Fibroblast of gingiva (primary cell): ENCODE data around the gene SMAD2.
"Not testable (repeated sequence)": the region's sequence is repeated elsewhere in the genome, so short reads cannot be mapped to it uniquely, and the experiment has no call there.

Experiments
- DNase-seq: peaks from one replicate; pipeline ENCODE4 v3.0.0-alpha.2; 2011; ENCODE audit warnings: low read depth

Gene SMAD2

DNA sequence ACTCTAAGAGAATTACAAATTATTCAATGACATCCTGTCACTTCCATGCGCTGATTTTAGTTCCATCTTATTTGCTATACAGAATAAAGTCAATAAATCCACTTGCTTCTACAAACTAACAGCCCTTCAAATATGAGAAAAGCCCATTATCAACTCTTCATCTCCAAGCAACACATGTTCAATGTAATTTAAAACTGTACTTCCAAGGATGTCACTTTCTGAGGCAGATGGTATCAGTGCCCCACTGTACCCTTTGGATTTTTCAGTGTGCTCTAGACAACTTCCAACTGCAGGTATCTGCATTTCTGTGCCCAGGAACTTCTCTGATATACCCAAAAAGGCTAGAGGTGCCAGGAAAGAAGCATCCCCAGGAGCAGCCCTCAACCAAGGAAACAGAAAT is 87.6 kb downstream of the SMAD2 start:
- DNase-seq, result no peak

DNA sequence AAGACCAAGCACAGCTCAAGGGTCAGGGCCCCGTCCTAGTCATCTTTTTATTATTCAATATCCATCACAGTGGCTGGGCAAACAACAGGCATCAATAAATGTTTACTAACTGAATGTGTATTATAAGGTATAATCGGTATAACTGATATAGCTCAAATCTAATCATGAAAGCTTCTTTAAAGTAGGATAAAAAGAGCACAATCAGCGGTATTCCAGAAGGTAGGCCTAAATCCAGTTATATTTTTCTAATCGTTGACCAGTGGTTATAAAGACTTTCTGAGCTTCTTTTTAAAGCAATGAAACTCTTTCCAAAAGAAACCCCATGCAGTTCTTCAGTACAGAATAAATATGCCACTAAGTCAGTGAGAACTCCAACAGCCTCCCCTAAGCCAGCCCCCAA is 92.1 kb downstream of the SMAD2 start:
- no peak for DNase-seq

DNA sequence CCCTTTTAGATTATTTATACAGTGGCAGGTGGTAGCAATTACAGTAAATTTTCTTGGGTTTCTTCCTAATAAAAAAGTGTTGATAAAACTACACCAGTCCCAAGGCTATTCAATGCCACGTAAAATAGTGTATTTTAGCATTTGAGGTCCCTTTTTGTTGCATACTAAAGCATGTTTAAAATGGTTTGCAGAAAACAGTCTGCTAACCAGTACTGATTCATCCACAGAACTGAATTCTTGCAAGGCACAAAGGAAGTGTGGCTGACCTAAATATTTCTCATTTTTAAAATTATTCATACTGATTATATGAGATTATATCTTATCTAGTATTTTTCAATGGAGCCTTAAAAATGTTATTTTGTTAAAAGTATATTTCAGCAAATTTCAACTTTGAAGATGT is 98.1 kb downstream of the SMAD2 start:
- no peak for DNase-seq

DNA sequence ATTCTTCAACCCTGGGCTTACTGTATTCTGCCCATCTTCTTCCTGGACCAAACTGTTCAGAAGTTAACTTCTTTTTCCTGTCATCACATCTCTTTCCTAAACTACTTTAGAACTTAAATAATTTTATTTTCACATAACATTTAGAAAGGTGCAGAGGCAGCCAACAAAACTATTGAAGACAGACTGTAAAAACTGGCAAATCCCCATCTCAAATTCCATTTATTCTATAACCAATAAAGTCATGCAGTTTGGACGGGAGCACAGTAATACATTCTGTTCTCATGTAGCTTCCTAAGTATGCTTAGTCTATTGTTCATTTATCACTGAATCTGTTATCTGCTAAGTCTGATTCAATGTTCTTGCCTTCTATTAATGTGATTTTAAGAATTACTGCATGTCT is 99.1 kb downstream of the SMAD2 start:
- DNase-seq, result no peak

DNA sequence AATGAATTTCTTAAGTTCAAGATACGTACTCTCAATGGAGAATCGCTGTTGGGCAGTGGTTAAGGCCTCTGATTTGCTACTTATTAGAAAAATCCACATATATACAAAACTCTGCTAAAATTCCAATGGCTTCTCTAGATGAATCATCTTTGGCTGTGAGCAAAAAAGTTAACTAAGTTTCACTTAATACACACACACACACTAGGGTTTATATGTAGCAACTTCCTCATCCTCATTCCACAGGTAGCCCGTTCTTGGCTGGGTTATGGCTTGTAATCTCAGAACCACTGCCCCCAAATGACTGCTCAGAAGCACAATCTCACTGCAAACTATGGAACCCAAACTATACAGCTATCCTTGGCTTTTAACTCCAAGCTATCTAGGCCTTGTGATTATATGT is 99.7 kb downstream of the SMAD2 start:
- no peak for DNase-seq

DNA sequence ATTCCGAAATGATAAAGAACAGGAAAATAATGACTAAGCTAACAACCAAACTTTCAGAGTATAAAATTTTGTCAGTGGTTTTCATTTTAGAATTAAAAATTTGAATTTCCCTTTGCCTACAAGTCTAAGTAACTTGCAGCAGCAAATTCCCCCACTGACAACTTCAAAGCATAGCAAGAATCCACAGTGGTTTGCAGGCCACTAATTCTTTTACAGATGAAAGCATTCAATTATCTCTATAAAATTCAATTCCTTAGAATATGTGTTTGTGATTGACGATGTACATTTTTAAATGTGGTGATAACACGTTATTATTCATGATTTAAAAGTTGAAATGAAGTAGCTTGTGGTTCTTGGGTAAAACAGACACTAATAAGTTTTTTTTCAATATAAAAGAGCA is 100.6 kb downstream of the SMAD2 start:
- no peak for DNase-seq

DNA sequence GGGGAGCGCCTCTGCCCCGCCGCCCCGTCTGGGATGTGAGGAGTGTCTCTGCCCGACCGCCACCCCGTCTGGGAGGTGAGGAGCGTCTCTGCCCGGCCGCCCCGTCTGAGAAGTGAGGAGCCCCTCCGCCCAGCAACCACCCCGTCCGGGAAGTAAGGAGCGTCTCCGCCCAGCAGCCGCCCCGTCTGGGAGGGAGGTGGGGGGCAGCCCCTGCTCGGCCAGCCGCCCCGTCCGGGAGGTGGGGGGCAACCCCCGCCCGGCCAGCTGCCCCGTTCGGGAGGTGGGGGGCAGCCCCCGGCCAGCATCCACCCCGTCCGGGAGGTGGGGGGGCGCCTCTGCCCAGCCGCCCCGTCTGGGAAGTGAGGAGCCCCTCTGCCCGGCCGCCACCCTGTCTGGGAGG is 102.4 kb downstream of the SMAD2 start:
- not testable (repeated sequence) for DNase-seq

DNA sequence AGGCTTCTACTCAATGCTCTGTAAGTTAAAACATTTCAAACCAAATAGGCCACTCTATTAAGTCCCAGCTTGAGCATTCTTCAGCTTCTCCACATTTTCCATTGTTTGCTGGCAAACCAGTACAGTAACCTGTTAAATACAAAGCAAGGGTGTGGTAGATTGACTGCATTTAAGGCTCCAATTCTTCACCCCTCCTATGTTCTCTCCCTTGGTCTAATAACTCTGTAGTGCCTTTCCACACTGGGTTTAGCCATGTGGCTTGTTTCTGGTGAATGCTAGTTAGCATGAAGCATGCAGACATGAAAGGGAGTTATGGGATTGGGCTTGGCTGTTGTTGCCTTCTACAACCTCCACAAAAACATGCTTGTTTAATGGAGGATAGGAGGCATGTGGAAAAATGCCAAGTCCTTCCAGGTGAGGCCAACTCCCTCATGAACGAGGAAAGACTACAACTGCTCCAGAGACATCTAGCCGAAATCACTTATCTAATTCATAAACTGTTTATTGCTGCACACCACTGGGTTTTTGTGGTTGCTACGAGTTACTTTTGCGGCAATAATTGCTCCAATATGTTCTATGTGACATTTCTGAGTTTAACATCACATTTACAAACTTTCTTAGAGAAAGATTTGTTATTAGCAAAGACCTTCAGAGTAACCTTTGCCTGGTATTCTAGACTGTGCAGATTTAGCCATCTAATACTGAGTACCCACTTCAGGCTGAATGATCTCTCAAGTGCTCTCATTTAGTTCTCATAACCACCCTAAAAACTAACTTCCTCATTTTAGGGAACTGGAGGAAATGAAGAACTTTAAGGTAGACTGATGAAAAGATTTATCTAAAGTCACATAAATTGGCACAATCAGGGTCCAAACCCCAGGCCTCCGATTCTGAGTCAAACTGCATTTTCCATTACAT is 104.0 kb downstream of the SMAD2 start:
- no peak for DNase-seq

DNA sequence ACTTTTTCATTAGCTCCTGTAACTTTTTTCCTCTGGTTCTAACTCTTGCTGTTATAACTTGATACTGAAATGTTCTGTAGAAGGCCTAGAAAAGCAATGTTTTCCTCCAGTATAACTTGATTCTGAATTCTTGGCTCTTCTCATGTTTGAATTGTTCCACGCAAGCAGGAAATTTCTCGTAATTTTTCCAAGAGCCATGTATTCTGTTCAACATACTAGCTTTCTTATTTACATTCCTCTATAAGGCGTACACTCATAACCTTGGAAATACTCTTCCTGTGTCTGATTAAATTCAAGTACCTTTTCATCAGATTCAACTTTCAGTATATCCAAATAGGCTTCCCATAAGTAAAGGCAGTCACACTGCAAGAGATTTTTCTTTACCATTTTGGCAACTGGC is 109.1 kb downstream of the SMAD2 start:
- DNase-seq, result no peak

DNA sequence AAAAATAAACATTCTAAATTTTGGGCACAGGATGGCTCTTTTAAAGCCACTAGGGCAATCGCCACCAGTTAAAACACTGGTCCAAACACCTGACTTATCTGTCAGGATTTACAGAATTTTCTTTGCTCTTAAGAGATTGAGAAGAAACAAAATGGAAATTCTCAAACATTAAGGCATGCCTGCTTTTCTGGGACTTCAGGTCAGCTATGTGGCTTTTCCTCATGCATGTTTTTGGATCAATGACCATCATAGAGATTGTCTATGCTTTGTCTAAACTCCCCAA is 112.7 kb downstream of the SMAD2 start:
- DNase-seq, result no peak

DNA sequence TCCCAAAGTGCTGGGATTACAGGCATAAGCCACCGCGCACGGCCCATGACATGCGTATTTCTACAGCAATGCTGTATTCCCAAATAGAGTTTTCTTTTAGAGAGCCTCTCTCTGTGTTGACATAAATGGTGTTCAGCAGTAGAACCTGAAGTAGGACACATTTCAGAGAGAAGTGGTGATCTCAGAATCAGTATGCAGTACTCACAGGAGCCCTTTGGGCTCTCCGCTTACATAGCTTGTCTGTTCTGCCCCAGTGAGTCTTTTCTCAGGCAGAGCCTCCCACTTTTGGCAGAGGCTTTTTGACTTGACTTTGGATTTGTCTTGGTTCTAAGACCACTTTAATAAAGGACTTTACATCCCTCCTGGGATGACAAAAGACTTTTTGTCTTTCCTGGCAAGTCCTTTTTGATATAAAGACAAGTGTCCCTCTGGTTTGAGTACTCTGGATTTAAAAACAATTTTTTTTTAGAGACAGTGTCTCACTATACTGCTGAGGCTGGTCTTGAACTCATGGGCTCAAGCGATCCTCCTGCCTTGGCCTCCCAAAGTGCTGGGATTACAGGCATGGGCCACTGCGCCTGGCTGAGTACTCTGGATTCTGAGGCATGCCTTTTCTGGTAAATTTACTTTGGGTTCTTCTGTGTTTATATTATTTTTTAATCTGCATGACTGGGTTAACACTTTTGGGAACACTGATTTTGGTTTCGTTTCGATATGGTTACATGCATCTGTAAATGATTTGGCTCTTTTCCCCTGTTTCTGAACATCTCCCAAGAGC is 113.3 kb downstream of the SMAD2 start:
- DNase-seq, result peak; percentile 77

DNA sequence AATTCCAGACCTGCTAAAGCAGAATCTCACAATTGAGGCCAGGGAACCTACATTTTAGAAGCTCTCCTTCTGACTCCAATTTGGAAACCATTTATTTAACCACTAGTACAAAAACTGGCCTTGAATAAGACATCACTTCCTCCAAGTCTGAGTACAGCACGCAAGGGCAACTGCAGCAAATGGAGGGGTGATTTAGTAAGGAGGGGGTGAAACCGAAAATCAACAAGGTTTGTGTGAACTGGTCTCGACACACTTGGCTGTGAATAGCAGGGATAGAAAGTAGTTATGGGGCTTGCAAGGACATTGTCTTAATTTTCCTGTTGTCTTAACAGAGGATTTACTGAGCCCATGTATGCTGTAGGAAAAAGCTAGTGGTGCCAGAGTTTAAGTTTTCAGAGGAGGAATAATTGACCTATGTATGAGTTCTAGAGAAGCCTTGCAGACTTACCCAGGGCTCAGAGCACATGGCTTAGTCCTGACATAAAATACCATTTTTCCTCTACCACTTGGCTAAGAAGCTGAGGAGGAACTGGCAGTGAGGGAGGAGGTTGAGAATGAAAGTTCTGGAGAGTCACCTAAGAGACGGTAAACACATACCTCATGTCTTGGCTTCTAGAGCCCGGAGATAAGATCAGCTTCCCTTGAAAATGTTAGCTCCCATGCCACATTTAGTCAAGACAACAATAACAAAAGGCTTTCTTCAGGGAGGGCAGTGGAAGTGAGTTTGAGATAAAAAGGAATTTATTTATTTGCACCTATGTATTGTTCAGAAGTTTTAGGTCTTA is 114.8 kb downstream of the SMAD2 start:
- DNase-seq, result no peak

DNA sequence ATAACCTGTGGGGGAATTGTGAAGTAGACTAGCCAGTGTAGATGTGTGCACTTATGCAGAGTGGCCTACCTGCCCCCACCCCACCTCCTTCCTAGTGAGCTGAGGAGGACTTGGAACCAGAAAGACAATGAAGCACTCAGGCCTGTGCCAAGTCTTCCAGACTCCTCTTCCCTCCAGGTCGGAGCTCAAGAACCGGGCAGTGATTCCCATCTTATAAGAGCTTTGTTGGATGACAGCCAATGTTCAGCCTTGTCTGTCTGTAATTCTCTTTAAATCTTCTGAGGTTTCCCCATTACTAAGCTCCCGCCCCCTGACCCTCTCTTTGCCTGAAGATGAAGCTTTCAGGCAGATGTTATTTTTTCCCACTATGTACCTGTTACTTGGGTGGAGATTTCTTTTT is 121.0 kb downstream of the SMAD2 start:
- DNase-seq, result no peak

DNA sequence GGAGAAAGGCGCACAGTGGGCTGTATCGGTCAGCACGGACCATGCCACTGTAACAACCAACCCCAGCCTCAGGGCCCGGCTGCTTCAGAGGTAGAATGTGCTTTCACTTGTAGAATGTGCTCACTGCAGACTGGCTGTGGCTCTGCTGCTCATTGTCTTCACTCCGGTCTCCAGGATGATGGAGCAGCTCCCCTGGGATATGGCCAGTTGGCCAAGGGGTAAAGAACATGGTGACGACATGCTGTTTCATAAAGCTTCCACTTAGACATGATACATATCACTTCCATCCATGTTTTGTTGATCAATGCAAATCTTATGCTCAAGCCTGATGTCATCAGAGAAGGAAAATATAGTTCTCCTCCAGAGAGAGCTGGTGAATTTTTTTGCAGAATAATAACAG is 127.7 kb downstream of the SMAD2 start:
- DNase-seq, result no peak

DNA sequence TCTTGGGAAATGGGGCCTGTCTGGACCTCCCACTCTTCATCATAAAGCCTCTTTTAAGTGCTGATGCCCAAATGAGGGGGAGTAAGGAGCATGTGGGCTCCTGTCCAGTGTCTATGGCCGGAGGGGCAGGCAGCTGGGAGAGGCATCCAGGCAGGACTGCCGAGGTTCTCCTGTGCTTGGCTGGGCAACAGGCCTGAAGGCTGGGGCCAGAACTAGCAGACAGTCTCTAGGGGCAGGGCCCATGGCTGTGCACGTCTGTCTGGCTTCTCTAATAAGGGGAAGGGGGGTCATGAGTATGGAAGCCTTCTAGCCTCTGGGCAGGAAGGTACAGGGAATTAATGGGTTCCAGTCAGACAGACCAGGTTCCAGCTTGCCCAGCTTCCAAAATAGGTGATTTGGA is 128.6 kb downstream of the SMAD2 start:
- DNase-seq, result no peak

DNA sequence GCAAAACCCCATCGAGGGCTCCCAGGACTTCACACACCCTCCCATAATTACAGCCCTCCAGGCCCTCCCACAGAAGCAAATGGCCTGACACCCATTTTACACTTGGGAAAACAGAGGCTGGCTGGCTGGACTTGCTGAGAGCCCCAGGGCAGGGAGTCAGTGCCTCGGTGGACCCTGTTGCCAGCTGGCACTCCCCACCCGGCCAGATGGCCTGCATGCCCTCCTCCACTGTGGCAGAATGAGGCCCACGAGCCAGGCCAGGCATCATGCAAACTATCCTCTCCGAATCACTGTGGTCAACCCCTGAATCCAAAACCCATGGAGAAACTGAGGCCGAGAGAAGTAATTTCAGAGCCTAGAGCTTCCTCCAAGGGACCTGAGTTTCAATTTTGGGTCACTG is 129.7 kb downstream of the SMAD2 start:
- DNase-seq, result no peak

DNA sequence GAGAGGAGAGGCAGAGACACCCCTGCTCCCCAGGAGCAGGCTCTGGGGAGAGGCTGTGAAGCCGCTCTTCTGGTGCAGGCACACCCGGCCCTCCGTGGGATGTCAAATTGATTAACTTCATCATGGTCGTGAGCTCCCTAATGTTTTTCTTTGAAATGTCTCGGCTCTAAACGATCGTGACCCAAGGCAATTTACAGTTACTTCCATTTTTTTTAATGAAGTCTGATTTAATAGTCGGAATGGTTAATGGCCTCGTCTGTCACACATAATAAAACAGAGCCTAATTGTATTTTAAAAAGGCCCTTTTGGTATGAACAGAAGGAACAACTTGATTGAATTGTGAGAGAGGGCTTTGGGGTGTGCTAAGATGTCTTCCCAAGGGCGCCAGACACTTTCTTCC is 130.2 kb downstream of the SMAD2 start:
- no peak for DNase-seq

DNA sequence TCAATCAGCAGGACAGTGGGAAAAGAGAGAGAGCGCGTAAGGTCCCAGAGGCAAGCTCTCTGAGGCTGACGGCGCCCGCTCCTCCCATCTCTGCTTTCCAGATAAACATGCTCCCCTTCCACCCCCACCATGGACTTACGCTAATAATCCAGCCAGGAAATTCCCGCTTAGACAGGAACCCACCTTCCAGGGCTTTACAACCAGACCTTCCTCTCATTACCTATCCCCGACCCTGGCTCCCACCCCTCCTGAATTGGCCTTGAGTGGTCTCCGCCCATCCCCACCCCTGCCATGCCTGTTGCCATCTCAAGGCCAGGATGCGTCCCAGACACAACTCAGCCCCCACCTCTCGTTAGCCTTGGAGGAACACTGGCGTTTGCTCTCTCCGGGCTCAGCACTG is 131.1 kb downstream of the SMAD2 start:
- no peak for DNase-seq

DNA sequence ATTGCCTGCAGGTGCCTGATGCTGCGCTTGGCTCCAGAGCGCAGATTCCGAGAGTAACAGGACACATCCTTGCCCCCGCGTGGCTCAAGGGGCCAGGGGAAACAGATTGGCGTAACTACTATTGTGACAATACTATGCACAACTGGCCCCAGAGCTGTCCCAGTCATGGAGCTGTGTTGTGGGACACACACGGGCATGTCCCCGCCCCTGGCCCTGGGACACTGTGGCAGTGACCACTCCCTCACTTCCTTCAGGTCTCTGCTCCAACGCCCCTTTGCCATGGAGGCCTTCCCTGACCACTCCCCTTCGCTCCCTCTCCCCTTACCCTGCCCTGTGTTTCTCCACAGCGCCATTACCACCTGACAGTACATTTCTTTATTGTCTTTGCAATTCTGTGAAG is 132.1 kb downstream of the SMAD2 start:
- no peak for DNase-seq

DNA sequence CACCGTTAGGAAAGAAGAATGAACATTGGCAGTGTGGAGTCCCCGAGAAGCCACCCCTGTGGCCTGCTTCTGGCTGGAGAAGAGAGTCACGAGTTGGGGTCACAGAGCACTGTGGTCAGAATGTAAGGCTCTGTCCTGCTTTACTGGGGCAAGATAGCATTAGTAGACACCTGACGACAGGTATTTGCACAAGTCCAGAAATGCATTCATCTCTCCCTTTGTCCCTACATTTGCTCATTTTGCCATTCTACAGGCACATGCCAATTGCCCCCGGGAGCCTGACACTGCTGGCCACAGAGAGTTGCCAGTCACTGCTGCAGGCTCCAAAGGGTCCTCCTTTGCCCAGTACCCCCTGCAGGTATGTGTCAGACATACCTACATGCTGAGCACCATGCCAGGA is 133.3 kb downstream of the SMAD2 start:
- DNase-seq, result no peak

DNA sequence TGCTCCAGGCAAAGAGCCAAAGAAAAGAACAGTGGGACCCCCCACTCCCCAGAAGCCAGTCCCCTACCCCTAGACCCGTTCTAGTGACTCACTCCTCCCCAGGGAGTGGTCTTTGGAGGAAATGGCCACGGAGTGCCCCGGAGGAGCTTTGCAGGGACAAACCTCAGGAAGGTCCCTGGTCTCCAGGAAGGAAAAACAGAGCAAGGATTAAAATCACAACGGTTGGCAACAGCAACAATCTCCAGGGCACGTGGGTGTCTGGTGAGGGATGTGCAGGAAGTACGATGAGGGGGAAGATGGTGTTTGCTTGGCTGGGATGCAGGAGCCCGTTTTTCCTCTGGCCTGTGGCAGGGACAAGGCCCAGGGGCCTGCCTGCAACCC is 135.0 kb downstream of the SMAD2 start:
- DNase-seq, result no peak

DNA sequence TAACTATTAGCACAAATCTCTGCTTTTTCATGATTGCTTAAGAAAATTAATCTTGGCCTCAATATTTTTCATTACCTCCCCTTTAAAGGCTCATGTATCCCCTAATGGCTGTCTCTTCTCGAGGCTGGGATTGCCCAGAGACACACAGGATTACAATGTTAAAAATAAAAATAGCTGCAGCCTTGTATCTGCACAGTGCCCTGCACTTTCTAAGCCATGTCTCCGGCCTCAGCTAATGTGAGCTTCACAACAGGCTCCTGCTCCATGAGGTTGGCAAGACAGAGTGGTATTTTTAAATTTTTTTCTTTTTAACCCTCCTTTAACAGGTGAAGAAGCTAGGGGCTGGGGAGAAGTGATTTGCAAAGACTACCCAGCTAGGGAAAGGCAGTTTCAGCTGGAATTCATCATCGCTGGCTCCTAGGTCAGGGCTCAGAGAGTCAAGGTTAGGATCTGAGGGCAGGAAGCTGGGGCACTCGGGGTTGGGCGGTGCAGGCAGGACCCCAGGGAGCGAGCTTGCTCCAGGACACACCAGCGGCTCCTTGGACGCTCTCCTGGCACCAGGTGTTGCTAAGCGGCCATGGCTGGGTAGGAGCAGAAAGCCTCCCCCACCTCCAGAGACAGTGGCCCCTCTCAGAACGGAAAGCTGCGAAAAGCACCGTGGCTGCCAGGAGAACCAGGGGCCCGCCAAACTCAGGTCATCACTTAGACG is 135.6 kb downstream of the SMAD2 start:
- no peak for DNase-seq
